HG03103 (cell line): ENCODE data around the gene PROK1.
"Not testable (repeated sequence)": the region's sequence is repeated elsewhere in the genome, so short reads cannot be mapped to it uniquely, and the experiment has no call there.

ENCODE experiments used
- ATAC-seq: cut with Tn5 transposase; IDR thresholded peaks from one replicate; pipeline ENCODE4 v1.9.1; 2021; ENCODE audit warnings: low read depth; ENCODE audit not compliant: unreplicated experiment

PROK1 gene

DNA sequence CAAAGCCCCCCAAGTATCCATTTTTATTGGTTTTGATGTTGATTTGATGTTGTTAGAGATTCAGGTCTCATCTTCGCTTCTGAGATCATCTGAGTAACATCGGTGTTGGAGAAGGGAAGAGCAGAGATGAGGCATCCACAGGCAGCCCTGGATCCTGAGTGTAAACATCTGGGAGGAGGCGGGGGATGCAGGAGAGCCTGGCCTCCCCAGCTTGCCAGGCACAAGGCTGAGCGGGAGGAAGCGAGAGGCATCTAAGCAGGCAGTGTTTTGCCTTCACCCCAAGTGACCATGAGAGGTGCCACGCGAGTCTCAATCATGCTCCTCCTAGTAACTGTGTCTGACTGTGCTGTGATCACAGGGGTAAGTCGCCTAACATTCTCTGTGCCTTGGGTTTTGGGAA is at the start of gene PROK1:
PROK1 (plus strand) TSS at position 221 of the 400 bp plus-strand sequence; CDS start at position 289, 68 bp downstream.
- no peak for ATAC-seq

GRCh38 chr1:110403805-110404204 is 47.1 kb upstream of the PROK1 start:
- no peak for ATAC-seq

DNA sequence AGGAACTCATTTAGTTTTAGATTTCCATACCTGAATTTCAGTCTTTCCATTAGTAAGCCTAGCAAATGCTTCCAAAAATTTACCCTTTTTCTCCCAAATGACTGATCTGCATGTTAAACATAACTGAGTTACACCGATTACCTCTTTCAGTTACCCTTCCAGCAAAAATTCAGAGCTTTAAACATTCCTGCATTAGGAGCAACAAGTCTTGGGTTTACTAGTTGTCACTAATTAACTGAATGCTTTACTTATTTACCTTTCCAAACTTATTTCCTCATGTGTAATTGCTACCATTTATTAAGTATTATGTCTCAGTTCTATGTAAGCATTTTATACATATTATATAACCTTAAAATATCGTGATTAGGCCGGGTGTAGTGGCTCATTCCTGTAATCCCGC is 46.5 kb upstream of the PROK1 start:
- no peak for ATAC-seq

DNA sequence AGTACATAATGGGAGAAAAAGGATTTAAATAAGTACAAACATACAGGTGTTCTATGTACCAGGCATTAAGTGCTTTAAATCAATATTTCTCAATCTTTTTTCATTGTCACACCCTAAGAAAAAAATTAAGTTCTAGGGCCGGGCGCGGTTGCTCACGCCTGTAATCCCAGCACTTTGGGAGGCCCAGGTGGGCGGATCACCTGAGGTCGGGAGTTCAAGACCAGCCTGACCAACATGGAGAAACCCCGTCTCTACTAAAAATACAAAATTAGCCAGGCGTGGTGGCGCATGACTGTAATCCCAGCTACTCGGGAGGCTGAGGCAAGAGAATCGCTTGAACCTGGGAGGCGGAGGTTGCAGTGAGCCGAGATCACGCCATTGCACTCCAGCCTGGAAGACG is 44.5 kb upstream of the PROK1 start:
- ATAC-seq: not testable (repeated sequence)

- ATAC-seq: peak; percentile 80
Measured at GRCh38 chr1:110407260-110408210, 43.4 kb upstream of the PROK1 start, which contains the start of gene LAMTOR5. LAMTOR5 (minus strand) TSS chr1:110407694; CDS start chr1:110407620, 74 bp downstream.

- ATAC-seq: no peak
Measured at GRCh38 chr1:110408488-110408887, 42.5 kb upstream of the PROK1 start.

GRCh38 chr1:110409316-110409715 is 41.6 kb upstream of the PROK1 start:
- ATAC-seq: no peak

- ATAC-seq: no peak
Measured at GRCh38 chr1:110411173-110411735, 39.7 kb upstream of the PROK1 start.

GRCh38 chr1:110412576-110412975 is 38.4 kb upstream of the PROK1 start:
- ATAC-seq: no peak

DNA sequence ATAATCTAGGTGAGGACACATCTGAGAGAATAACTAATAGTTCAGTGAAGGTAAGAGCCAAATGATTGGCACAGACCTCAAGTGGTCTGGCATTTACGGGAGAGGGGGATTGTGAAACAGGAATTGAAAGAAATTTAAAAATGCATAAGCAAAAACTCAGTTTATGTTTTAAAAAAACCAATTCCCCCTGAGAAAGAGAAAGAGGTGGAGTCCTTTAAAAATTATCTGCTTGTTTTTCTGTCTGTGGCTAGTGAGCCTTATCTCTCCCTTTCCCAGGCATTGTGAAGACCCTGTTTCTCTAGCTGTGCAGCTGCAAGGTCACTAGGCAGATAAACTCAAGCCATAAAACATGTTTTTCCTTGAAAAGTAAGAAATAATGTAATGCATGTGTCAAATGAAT is 37.9 kb upstream of the PROK1 start:
- not testable (repeated sequence) for ATAC-seq

GRCh38 chr1:110418729-110419128 is 32.2 kb upstream of the PROK1 start:
- ATAC-seq: no peak

- no peak for ATAC-seq
Measured at GRCh38 chr1:110420023-110420662, 30.8 kb upstream of the PROK1 start.

DNA sequence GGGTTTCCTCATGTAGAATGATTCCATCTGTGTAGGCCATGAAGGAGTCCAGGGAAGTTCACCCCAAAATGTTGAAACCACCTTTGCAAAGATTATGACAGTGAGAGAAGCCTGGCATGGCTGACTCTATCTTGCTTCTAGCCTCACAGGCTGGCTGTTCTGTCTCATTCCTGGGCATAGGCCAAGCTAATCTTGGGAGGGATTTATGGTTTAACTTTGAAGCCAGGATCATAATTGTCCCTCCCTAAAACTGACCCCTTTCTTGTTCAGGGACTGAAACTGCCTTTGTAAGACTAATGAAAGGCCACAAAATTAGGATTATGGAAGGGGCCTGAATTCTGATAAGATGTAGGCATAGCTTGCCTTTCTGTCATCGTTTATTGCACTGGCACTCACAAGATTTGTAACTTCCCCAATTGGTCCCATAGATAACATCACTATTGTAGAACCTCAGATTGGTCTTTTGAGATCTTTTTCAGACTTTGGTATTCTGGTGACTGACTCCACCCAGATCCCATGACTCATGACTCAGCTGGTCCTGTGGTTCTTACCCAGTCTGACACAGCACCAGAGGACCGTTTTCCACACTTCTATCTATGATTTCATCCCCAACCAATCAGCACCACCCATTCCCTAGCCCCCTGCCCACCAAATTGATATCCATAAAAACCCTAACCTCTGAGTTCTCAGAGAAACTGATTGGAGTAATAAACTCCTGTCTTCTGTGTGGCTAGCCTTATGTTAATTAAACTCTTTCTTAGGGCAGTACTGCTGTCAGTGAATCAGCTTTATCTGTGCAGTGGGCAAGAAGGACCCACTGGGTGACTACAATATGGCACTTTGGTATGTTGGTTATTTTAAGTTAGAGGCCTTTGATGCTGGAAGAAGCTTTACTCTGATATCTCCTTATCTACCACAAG is 29.8 kb upstream of the PROK1 start:
- no peak for ATAC-seq

- no peak for ATAC-seq
Measured at GRCh38 chr1:110424699-110425611, 26.0 kb upstream of the PROK1 start.

DNA sequence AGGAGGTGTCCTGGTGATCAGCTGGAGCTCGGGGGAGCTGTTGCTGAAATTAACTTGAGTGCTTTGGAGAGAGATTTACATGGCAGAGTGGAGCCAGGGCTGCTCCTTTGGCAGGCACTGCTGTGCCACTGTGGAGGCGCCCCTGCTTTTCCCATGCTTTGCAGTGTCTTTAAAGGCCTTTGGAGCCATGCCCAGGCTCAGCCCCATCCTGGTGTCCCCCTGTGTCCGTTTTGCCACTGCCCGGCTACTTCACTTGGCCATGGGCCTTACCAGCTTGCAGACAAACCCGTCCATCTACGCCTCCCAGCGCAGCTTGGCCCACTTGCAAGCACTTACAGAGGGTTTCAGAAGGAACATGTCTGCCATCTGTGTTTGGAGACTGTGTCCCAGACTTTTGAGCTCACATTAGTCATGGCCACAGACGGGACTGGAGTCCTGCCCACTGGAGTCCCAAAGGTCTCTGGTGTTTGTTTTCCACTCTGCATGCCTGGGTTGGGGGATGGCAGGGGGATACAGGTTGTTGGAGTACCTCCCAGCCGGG is 25.3 kb upstream of the PROK1 start:
- no peak for ATAC-seq

DNA sequence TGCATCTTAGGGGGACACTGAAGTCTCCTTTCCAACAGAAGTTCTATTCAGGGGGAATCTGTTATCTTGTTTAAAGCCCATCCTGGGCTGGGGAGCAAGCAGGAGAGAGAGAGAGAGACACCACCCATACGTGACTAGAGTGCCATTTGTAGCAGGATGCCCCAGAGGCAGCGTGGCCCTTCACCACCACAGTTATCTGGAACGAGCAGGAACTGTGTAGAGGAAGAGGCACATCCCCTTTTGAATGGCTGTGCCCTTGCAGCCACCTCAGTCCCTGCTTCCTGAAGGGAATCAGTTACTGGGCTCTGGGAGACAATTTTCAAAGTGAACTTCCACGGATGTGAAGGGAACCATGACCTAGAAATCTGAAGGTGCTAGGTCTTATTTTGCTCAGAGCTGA is 24.1 kb upstream of the PROK1 start:
- ATAC-seq: no peak

DNA sequence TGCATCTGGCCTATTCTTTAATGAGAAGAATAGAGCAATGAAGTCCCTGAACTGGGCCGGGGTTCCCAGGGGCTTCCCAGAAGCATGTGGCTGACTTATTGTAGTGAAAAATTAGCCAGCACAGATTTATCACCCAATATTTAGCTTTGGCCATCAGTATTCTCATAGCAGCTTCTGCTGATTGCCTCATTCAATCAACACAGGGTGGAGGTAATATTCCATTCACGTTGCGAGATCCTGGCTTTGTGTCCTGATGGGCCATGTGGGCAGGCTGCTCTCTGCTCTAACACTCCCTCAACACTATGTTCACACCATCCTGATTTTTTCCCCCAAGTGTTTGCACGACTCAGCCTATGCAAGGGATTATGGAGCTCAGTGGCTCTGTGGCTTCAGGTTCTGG is 22.0 kb upstream of the PROK1 start:
- ATAC-seq: no peak

DNA sequence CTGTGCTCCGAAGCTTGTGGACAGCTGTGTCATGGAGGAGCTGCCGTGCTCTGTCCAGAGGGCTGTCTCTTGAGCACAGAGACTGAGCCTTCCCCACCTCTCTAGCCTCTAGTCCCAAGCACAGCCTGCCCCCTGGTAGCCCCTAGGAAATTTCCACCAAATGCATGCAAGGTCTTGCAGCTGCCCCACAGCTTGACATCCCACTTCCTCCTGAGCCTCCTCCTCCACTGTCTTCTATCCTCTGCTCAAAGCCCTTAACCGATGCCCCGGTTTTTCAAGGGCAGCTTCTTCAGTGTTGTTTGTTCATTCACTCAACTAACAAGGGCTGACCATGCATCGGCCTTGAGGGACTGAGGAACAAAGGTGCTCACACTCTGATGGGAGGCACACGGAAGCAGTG is 20.6 kb upstream of the PROK1 start:
- ATAC-seq: no peak

GRCh38 chr1:110430901-110431300 is 20.0 kb upstream of the PROK1 start:
- ATAC-seq: no peak
